GM12878 (cell line): Measurements from ENCODE around the gene PHF11. TPM values are rescaled to one million over a fixed set of nuclear protein-coding genes. Genes with fewer than 3 reads are reported as not detected.

ENCODE experiments used
- ATAC-seq: fragments of 200-7000 bp; cut with Tn5 transposase; 3 replicates; pipeline ENCODE4 v1.9.1; 2020; ENCODE audit warnings: mild to moderate bottlenecking, moderate library complexity
- BruUV-seq: library from RNA; stranded (reverse); fragments of 400-500 nt; replicated peaks from 2 replicates; lab custom pipeline; 2021; lab: Mats Ljungman, UMichigan
- CTCF ChIA-PET: fragments of 300-600 bp; sonication (Branson Sonifier 250); formaldehyde crosslinking; extraction: SDS; loops from one replicate; lab custom pipeline; 2021; ENCODE audit warnings: inconsistent platforms; lab: Yijun Ruan, JAX
- POLR2A ChIA-PET: fragments of 350-600 bp; formaldehyde crosslinking; extraction: SDS; loops from one replicate; lab custom pipeline; 2021; ENCODE audit warnings: inconsistent platforms; lab: Charles Lee
- RAD21 ChIA-PET: fragments of 300-600 bp; sonication (Branson Sonifier 250); formaldehyde crosslinking; loops from one replicate; lab custom pipeline; 2023; ENCODE audit warnings: antibody characterized with exemption; ENCODE audit not compliant: unreplicated experiment; lab: Charles Lee
- SMC1A ChIA-PET: fragments of 300-600 bp; sonication (Branson Sonifier 250); formaldehyde crosslinking; loops from one replicate; lab custom pipeline; 2023; ENCODE audit not compliant: unreplicated experiment, uncharacterized antibody; lab: Charles Lee
- DNase-seq: peaks from one replicate; pipeline ENCODE4 v3.0.0-alpha.2; 2011; ENCODE audit warnings: low read depth, low spot score
- FAIRE-seq: peaks from 3 replicates; lab custom pipeline; 2011; peaks lifted over from hg19 to GRCh38; lab: Jason Lieb, UNC
- H2AFZ ChIP-seq: 2 replicates; pipeline ENCODE4 v1.6.0; 2011; ENCODE audit warnings: low read depth, low read length, control low read depth; ENCODE audit not compliant: control insufficient read depth
- H3K27ac ChIP-seq: 2 replicates; pipeline ENCODE4 v1.5.1; 2011; ENCODE audit warnings: control low read depth; ENCODE audit not compliant: control insufficient read depth, insufficient read depth
- H3K27me3 ChIP-seq, 2 experiments: replicated peaks in 1 of 2; 2 replicates each; pipeline versions ENCODE4 v1.6.0 to v1.6.1; 2011; ENCODE audit warnings: low read length in 1 of 2; ENCODE audit not compliant: control insufficient read depth in 2 of 2, insufficient read depth in 2 of 2
- H3K36me3 ChIP-seq, 2 experiments: 2 replicates each; pipeline ENCODE4 v1.5.1; 2011; ENCODE audit warnings: low read length in 1 of 2; ENCODE audit not compliant: control insufficient read depth in 2 of 2, insufficient read depth in 2 of 2
- H3K4me1 ChIP-seq: 2 replicates; pipeline ENCODE4 v1.6.1; 2011; ENCODE audit warnings: mild to moderate bottlenecking, low read length, moderate library complexity, mixed read lengths; ENCODE audit not compliant: control insufficient read depth, insufficient read depth
- H3K4me2 ChIP-seq: 2 replicates; pipeline ENCODE4 v1.6.0; 2011; ENCODE audit warnings: control low read depth; ENCODE audit not compliant: control insufficient read depth, insufficient read depth
- H3K4me3 ChIP-seq: fragments of 200-600 bp; sonication (generic); 2 replicates; pipeline ENCODE4 v1.5.1; 2016
- H3K79me2 ChIP-seq: 2 replicates; pipeline ENCODE4 v1.6.0; 2011; ENCODE audit warnings: low read length; ENCODE audit not compliant: control insufficient read depth, insufficient read depth
- H3K9ac ChIP-seq: 2 replicates; pipeline ENCODE4 v1.8.0; 2011; ENCODE audit warnings: low read length, control low read depth, mixed read lengths; ENCODE audit not compliant: control insufficient read depth, insufficient read depth
- H3K9me3 ChIP-seq: replicated peaks from 3 replicates; pipeline ENCODE4 v1.5.1; 2011; ENCODE audit warnings: mild to moderate bottlenecking, low read length; ENCODE audit not compliant: control insufficient read depth, insufficient read depth
- H4K20me1 ChIP-seq: 2 replicates; pipeline ENCODE4 v1.6.0; 2011; ENCODE audit not compliant: control insufficient read depth, insufficient read depth
- ATF2 ChIP-seq: IDR thresholded peaks from 2 replicates; pipeline ENCODE4 v1.6.1; 2012; ENCODE audit warnings: low read length, inconsistent platforms
- BCLAF1 ChIP-seq: fragments of 450-650 bp; IDR thresholded peaks from 2 replicates; pipeline ENCODE4 v1.6.1; 2017; ENCODE audit warnings: antibody characterized with exemption, mild to moderate bottlenecking, moderate library complexity
- DPF2 ChIP-seq: fragments of 450-650 bp; IDR thresholded peaks from 2 replicates; pipeline ENCODE4 v1.6.1; 2017; ENCODE audit warnings: mild to moderate bottlenecking
- EP300 ChIP-seq, 2 experiments: fragments of 150-350 bp in 1 of 2; IDR thresholded peaks; 2 replicates each; pipeline ENCODE4 v1.6.1; 2011 to 2012; ENCODE audit warnings: low read depth in 2 of 2, low read length in 2 of 2, borderline replicate concordance in 1 of 2, improper control_type of control experiment in 1 of 2, inconsistent platforms in 1 of 2; ENCODE audit not compliant: control insufficient read depth in 1 of 2
- ESRRA ChIP-seq: IDR thresholded peaks from 2 replicates; pipeline ENCODE4 v1.6.1; 2012; ENCODE audit warnings: mild to moderate bottlenecking, low read length, improper control_type of control experiment
- FOXM1 ChIP-seq: IDR thresholded peaks from 2 replicates; pipeline ENCODE4 v1.6.1; 2012; ENCODE audit warnings: low read depth, mild to moderate bottlenecking, inconsistent platforms, low read length, moderate library complexity
- HSF1 ChIP-seq: fragments of 150-350 bp; IDR thresholded peaks from 2 replicates; pipeline ENCODE4 v1.6.1; 2014; ENCODE audit warnings: mild to moderate bottlenecking, low read depth, low read length
- IKZF2 ChIP-seq, 2 experiments: fragments of 450-650 bp; IDR thresholded peaks; 2 replicates each; pipeline ENCODE4 v1.6.1; 2017; ENCODE audit warnings: mild to moderate bottlenecking in 2 of 2, moderate library complexity in 2 of 2
- MEF2B ChIP-seq: fragments of 450-650 bp; IDR thresholded peaks from 2 replicates; pipeline ENCODE4 v1.6.1; 2018; ENCODE audit warnings: mild to moderate bottlenecking, moderate library complexity; ENCODE audit not compliant: partially characterized antibody, poor library complexity, severe bottlenecking
- NRF1 ChIP-seq: conservative IDR thresholded peaks from 2 replicates; pipeline ENCODE4 v1.6.1; 2011; ENCODE audit warnings: mild to moderate bottlenecking, low read depth, low read length, improper control_type of control experiment
- PKNOX1 ChIP-seq: fragments of 450-650 bp; IDR thresholded peaks from 2 replicates; pipeline ENCODE4 v1.6.1; 2016; ENCODE audit warnings: mild to moderate bottlenecking
- PML ChIP-seq: IDR thresholded peaks from 2 replicates; pipeline ENCODE4 v1.6.1; 2012; ENCODE audit warnings: low read length, inconsistent platforms
- RUNX3 ChIP-seq: IDR thresholded peaks from 2 replicates; pipeline ENCODE4 v1.6.1; 2012; ENCODE audit warnings: low read length, inconsistent platforms
- SMAD5 ChIP-seq: IDR thresholded peaks from 2 replicates; pipeline ENCODE4 v1.6.1; 2016; ENCODE audit warnings: antibody characterized with exemption, low read depth
- SMC3 ChIP-seq: IDR thresholded peaks from 2 replicates; pipeline ENCODE4 v1.6.1; 2011; ENCODE audit warnings: low read length, improper control_type of control experiment, borderline replicate concordance
- SUPT20H ChIP-seq: IDR thresholded peaks from 2 replicates; pipeline ENCODE4 v1.6.1; 2011; ENCODE audit warnings: low read depth, mild to moderate bottlenecking, low read length, moderate library complexity, borderline replicate concordance; ENCODE audit not compliant: control insufficient read depth
- TAF1 ChIP-seq: IDR thresholded peaks from 2 replicates; pipeline ENCODE4 v1.6.1; 2011; ENCODE audit warnings: mild to moderate bottlenecking, low read depth, low read length, borderline replicate concordance
- YY1 ChIP-seq: IDR thresholded peaks from 2 replicates; pipeline ENCODE4 v1.6.1; 2011; ENCODE audit warnings: low read depth, mild to moderate bottlenecking, low read length
- ZBED1 ChIP-seq: IDR thresholded peaks from 2 replicates; pipeline ENCODE4 v1.6.1; 2016; ENCODE audit warnings: borderline replicate concordance
- WGBS: methylation state at CpG from one replicate; pipeline ENCODE4 v1.1.6; 2016; ENCODE audit warnings: low lambda C conversion rate; ENCODE audit not compliant: insufficient replicate concordance, insufficient coverage; ENCODE audit errors: missing lambda C conversion rate; 5-methylcytosine and 5-hydroxymethylcytosine counted together
- in situ Hi-C: fragments of 300-500 bp; cut with MboI; formaldehyde crosslinking; loops from 9 replicates; pipeline ENCODE4 v1.14.3; 2018; ENCODE audit warnings: mixed read lengths
- intact Hi-C: fragments of 100-400 bp; cut with micrococcal nuclease; formaldehyde crosslinking; loops from one replicate; pipeline ENCODE4 v1.14.2; 2022; ENCODE audit not compliant: unreplicated experiment
- polyA plus RNA-seq, 11 experiments: library from polyadenylated mRNA; depleted of rRNA in 4 of 11; unstranded in 6 of 11; stranded (reverse) in 5 of 11; fragments of >200 nt; fragmentation: Nextera tagmentation in 4 of 11; fragmentation: Illumina TruSeq in 1 of 11; extraction: Ambion mirVana in 4 of 11; extraction: Trizol in 1 of 11; gene quantifications; 1 replicate in 1 of 11; 2 replicates in 10 of 11; pipeline versions ENCODE4 v1.2.1 to v1.2.3, GENCODE V29; 2011 to 2016; ENCODE audit warnings: inconsistent platforms in 2 of 11, missing spikeins in 2 of 11, low read depth in 1 of 11
- total RNA-seq, 4 experiments: library from RNA; depleted of rRNA in 3 of 4; stranded (reverse); fragments of >200 nt in 3 of 4; fragmentation: Illumina TruSeq in 1 of 4; extraction: Trizol in 1 of 4; gene quantifications; 2 replicates each; pipeline versions ENCODE4 v1.2.1 to v1.2.3, GENCODE V29; 2013 to 2021

Gene PHF11
- total and polyA plus RNA-seq, 10 of the 15 experiments (the other 5 are each of a cell fraction or from before 2014, with no cell fraction given): 16.9 to 77.3 (median 32.7) TPM

- POLR2A ChIA-PET: interaction anchor here (1.0 kb wide), 1 partner anchor 12 kb away, joined by 3 read pairs; no protein-coding TSS in a partner anchor
- SMC1A ChIA-PET: no interaction called here
- no peak for TF ChIP-seq PKNOX1
- no peak for TF ChIP-seq IKZF2 (IDR thresholded peaks at IDR 0.05)
- no peak for TF ChIP-seq SUPT20H
- no peak for TF ChIP-seq SMC3
- TF ChIP-seq RUNX3: no peak
- no peak for TF ChIP-seq ESRRA
- no peak for TF ChIP-seq HSF1
- TF ChIP-seq DPF2: no peak
- TF ChIP-seq TAF1: no peak
- no peak for TF ChIP-seq SMAD5
- TF ChIP-seq EP300 (IDR thresholded peaks at IDR 0.05; ENCODE audit: borderline replicate concordance in 1 of 2, control insufficient read depth in 1 of 2, low read depth in 2 of 2, low read length in 2 of 2): no peak
- TF ChIP-seq ZBED1: no peak
- TF ChIP-seq YY1: no peak
- no peak for TF ChIP-seq FOXM1
- TF ChIP-seq PML: no peak
- no peak for TF ChIP-seq NRF1
- no peak for TF ChIP-seq BCLAF1
- no peak for TF ChIP-seq ATF2
- no peak for TF ChIP-seq MEF2B
Observed at GRCh38 chr13:49457221-49457620, 38.5 kb upstream of the PHF11 start.

More at GRCh38 chr13:49457221-49457620, 38.5 kb upstream of the PHF11 start:
- peaks cover 3% of the 10 kb centered on the region; the same call in 1 of the 3 replicates for H3K9me3 ChIP-seq
- ChIA-PET RAD21 (interaction anchor here (1.3 kb wide), 1 partner anchor 9 kb away, joined by 3 read pairs; no protein-coding TSS in a partner anchor), CTCF (no interaction called here)
- BruUV-seq: no TSS peak
- no peak overlapping the region for H3K4me2 ChIP-seq
- H3K27me3 ChIP-seq: no peaks in the 10 kb centered on the region
- no peak for ATAC-seq
- no peak overlapping the region for H2AFZ ChIP-seq
- FAIRE-seq: no peak
- 96% methylated on average over 7 of the region's 7 CpGs for WGBS
- H3K4me1 ChIP-seq: peaks cover 14% of the 10 kb centered on the region; the same call in 1 of the 2 replicates
- no peak for DNase-seq
- no peak overlapping the region for H3K9ac ChIP-seq
- H3K79me2 ChIP-seq: no peaks in the 10 kb centered on the region; the same call in 1 of the 2 replicates
- H3K4me3 ChIP-seq: no peak overlapping the region
- H3K27ac ChIP-seq: no peak overlapping the region
- intact Hi-C loops (no loop called here), in situ Hi-C loops (loop anchor here (10.0 kb wide), 1 partner anchor 472 kb away; no protein-coding TSS in a partner anchor)
- no peaks in the 10 kb centered on the region for H4K20me1 ChIP-seq
- H3K36me3 ChIP-seq: peaks cover 0 to 11% of the 10 kb centered on the region in 2 experiments; a peak in 1 of 4 replicates
